Liver (tissue), 3 donors: ENCODE measurements around the gene RAB11FIP3.

Experiments
- EGR1 ChIP-seq, 2 donors: IDR thresholded peaks; 2 replicates each; pipeline ENCODE4 v1.6.1; 2016 to 2018; ENCODE audit warnings: antibody characterized with exemption in 2 of 2, low read depth in 2 of 2
- FOXA1 ChIP-seq: IDR thresholded peaks from 2 replicates; pipeline ENCODE4 v1.6.1; 2016; ENCODE audit warnings: antibody characterized with exemption
- GABPA ChIP-seq, 2 donors: IDR thresholded peaks in 1 of 2; conservative IDR thresholded peaks in 1 of 2; 2 replicates each; pipeline ENCODE4 v1.6.1; 2016; ENCODE audit warnings: antibody characterized with exemption in 2 of 2, mild to moderate bottlenecking in 1 of 2, moderate library complexity in 1 of 2
- JUND ChIP-seq, 2 donors: IDR thresholded peaks; 2 replicates each; pipeline ENCODE4 v1.6.1; 2016; ENCODE audit warnings: antibody characterized with exemption in 2 of 2
- MAX ChIP-seq: IDR thresholded peaks from 2 replicates; pipeline ENCODE4 v1.6.1; 2016; ENCODE audit warnings: antibody characterized with exemption
- NR2F2 ChIP-seq: IDR thresholded peaks from 2 replicates; pipeline ENCODE4 v1.6.1; 2016; ENCODE audit warnings: antibody characterized with exemption
- RAD21 ChIP-seq, 2 donors: IDR thresholded peaks; 2 replicates each; pipeline ENCODE4 v1.6.1; 2016; ENCODE audit warnings: antibody characterized with exemption in 2 of 2, mild to moderate bottlenecking in 2 of 2
- SP1 ChIP-seq: IDR thresholded peaks from 2 replicates; pipeline ENCODE4 v1.6.1; 2018; ENCODE audit warnings: antibody characterized with exemption, mild to moderate bottlenecking
- YY1 ChIP-seq: IDR thresholded peaks from 2 replicates; pipeline ENCODE4 v1.6.1; 2016; ENCODE audit warnings: antibody characterized with exemption, mild to moderate bottlenecking
- TF ChIP-seq, protein P1 (sequence below): fragments of 150-350 bp; IDR thresholded peaks from 2 replicates; pipeline ENCODE4 v1.5.1; 2017; ENCODE audit warnings: improper control_type of control experiment, low read depth, low read length; ENCODE audit not compliant: missing input control
- TF ChIP-seq, protein P2 (sequence below): IDR thresholded peaks from 2 replicates; pipeline ENCODE4 v1.6.1; 2016; ENCODE audit warnings: antibody characterized with exemption, mild to moderate bottlenecking
- TF ChIP-seq, protein P3 (sequence below): IDR thresholded peaks from 2 replicates; pipeline ENCODE4 v1.6.1; 2016; ENCODE audit warnings: antibody characterized with exemption
- TF ChIP-seq, protein P4 (sequence below): IDR thresholded peaks from 2 replicates; pipeline ENCODE4 v1.6.1; 2016; ENCODE audit warnings: antibody characterized with exemption
- donor health status: healthy.
- donor health status: healthy.

- TF ChIP-seq, protein P1, sequence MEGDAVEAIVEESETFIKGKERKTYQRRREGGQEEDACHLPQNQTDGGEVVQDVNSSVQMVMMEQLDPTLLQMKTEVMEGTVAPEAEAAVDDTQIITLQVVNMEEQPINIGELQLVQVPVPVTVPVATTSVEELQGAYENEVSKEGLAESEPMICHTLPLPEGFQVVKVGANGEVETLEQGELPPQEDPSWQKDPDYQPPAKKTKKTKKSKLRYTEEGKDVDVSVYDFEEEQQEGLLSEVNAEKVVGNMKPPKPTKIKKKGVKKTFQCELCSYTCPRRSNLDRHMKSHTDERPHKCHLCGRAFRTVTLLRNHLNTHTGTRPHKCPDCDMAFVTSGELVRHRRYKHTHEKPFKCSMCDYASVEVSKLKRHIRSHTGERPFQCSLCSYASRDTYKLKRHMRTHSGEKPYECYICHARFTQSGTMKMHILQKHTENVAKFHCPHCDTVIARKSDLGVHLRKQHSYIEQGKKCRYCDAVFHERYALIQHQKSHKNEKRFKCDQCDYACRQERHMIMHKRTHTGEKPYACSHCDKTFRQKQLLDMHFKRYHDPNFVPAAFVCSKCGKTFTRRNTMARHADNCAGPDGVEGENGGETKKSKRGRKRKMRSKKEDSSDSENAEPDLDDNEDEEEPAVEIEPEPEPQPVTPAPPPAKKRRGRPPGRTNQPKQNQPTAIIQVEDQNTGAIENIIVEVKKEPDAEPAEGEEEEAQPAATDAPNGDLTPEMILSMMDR = no peak
- TF ChIP-seq FOXA1 (no peak), SP1 (no peak), RAD21 (IDR thresholded peaks at IDR 0.05) (no peak), JUND (IDR thresholded peaks at IDR 0.05) (no peak), GABPA (IDR thresholded peaks at IDR 0.05 in 1 of 2, conservative IDR thresholded peaks at IDR 0.05 in 1 of 2) (no peak), NR2F2 (no peak), YY1 (no peak), EGR1 (IDR thresholded peaks at IDR 0.05; ENCODE audit: low read depth in 2 of 2) (no peak), MAX (no peak)
- TF ChIP-seq, protein P2, sequence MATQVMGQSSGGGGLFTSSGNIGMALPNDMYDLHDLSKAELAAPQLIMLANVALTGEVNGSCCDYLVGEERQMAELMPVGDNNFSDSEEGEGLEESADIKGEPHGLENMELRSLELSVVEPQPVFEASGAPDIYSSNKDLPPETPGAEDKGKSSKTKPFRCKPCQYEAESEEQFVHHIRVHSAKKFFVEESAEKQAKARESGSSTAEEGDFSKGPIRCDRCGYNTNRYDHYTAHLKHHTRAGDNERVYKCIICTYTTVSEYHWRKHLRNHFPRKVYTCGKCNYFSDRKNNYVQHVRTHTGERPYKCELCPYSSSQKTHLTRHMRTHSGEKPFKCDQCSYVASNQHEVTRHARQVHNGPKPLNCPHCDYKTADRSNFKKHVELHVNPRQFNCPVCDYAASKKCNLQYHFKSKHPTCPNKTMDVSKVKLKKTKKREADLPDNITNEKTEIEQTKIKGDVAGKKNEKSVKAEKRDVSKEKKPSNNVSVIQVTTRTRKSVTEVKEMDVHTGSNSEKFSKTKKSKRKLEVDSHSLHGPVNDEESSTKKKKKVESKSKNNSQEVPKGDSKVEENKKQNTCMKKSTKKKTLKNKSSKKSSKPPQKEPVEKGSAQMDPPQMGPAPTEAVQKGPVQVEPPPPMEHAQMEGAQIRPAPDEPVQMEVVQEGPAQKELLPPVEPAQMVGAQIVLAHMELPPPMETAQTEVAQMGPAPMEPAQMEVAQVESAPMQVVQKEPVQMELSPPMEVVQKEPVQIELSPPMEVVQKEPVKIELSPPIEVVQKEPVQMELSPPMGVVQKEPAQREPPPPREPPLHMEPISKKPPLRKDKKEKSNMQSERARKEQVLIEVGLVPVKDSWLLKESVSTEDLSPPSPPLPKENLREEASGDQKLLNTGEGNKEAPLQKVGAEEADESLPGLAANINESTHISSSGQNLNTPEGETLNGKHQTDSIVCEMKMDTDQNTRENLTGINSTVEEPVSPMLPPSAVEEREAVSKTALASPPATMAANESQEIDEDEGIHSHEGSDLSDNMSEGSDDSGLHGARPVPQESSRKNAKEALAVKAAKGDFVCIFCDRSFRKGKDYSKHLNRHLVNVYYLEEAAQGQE = no peak
- TF ChIP-seq, protein P3, sequence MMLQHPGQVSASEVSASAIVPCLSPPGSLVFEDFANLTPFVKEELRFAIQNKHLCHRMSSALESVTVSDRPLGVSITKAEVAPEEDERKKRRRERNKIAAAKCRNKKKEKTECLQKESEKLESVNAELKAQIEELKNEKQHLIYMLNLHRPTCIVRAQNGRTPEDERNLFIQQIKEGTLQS = no peak
- TF ChIP-seq, protein P4, sequence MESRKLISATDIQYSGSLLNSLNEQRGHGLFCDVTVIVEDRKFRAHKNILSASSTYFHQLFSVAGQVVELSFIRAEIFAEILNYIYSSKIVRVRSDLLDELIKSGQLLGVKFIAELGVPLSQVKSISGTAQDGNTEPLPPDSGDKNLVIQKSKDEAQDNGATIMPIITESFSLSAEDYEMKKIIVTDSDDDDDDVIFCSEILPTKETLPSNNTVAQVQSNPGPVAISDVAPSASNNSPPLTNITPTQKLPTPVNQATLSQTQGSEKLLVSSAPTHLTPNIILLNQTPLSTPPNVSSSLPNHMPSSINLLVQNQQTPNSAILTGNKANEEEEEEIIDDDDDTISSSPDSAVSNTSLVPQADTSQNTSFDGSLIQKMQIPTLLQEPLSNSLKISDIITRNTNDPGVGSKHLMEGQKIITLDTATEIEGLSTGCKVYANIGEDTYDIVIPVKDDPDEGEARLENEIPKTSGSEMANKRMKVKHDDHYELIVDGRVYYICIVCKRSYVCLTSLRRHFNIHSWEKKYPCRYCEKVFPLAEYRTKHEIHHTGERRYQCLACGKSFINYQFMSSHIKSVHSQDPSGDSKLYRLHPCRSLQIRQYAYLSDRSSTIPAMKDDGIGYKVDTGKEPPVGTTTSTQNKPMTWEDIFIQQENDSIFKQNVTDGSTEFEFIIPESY = no peak
Observed at GRCh38 chr16:519425-519824, 94.0 kb downstream of the RAB11FIP3 start.
